LNCAP (cell line): ENCODE measurements around the gene HOXC4.

Experiments
- TF ChIP-seq, protein P1 (sequence below): fragments of 450-650 bp; IDR thresholded peaks from 2 replicates; pipeline ENCODE4 v1.5.1; 2017; ENCODE audit warnings: mild to moderate bottlenecking

HOXC4 gene

DNA sequence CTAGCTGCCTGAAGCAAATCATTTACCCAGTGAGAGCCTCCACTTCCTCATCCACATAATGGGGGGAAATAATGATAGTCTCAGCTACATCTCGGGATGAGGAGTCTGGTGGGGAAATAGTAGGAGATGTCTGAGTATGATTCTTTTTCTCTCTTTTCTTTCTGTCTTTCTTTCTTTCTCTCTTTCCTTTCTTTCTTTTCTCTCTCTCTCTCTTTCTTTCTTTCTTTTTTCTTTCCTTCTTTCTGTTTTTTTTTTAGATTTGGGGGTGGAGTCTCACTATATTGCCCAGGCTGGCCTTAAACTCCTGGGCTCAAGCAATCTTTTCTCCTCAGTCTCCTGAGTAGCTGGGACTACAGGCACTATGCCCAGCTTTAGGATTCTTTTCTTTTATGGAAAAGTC, 12.8 kb downstream of the HOXC4 start:
- TF ChIP-seq, protein P1, sequence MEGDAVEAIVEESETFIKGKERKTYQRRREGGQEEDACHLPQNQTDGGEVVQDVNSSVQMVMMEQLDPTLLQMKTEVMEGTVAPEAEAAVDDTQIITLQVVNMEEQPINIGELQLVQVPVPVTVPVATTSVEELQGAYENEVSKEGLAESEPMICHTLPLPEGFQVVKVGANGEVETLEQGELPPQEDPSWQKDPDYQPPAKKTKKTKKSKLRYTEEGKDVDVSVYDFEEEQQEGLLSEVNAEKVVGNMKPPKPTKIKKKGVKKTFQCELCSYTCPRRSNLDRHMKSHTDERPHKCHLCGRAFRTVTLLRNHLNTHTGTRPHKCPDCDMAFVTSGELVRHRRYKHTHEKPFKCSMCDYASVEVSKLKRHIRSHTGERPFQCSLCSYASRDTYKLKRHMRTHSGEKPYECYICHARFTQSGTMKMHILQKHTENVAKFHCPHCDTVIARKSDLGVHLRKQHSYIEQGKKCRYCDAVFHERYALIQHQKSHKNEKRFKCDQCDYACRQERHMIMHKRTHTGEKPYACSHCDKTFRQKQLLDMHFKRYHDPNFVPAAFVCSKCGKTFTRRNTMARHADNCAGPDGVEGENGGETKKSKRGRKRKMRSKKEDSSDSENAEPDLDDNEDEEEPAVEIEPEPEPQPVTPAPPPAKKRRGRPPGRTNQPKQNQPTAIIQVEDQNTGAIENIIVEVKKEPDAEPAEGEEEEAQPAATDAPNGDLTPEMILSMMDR, result no peak

DNA sequence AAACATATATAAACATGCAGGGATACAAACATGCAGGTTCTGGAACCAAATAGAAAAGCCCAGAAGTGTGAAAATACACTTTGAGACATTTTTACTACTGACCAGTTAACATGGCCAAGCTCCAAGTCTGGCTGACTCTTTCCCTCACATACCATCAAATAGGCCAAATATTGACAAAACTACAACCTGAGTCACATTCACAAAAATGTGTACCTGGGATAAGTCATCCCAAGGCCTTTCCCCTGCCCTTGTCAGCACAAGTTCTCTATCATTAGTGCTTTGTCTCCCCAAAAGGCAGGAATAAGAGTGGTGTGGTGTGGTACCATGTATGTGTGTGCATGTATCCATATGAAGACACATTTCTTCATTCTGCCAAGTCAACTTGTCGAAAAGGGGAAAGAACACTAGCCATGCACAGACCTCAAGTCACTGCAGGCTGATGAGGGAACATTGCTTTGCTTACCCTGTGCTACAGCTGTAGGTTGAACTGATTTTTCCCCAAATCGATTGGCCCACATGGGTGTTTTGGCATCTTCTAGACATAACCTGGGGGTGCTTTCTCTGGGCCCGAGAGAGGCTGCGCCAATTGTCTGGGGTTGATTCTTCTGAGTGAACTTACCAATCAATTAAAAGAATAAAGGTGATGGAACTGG, 14.9 kb downstream of the HOXC4 start:
- TF ChIP-seq, protein P1, result no peak

GRCh38 chr12:54071942-54072341, 18.3 kb downstream of the HOXC4 start:
- TF ChIP-seq, protein P1, result no peak

GRCh38 chr12:54074308-54074707, 20.7 kb downstream of the HOXC4 start:
- TF ChIP-seq, protein P1, result no peak

GRCh38 chr12:54075409-54075808, 21.8 kb downstream of the HOXC4 start:
- TF ChIP-seq, protein P1, result no peak

GRCh38 chr12:54075974-54076373, 22.3 kb downstream of the HOXC4 start:
- TF ChIP-seq, protein P1, result no peak

DNA sequence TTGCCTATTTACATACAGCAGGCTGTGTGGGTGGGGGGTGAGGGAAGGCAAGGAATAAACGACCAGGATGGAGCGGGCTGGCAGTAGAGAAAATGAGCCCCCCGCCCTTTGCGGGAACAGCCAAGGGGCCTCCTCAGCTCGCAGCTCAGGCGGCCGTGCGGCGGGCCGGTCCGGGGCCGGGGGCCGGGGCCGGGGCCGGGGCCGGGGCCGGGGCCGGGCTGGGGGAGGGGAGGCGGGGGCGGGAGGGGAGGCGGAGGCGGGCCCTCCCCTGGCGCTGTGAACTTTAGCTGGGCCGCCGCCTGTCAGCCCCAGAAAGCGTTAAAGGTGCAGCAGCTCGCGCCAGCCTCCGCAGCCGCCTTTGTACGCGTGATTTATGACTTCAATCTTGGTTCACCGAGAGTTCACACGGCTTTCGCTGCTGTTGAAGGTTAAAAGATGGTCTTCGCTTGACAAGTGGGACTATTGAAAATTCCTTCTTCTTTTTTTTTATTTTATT, 28.8 kb downstream of the HOXC4 start:
- TF ChIP-seq, protein P1, result no peak
